Thyroid gland (tissue), 4 donors: ENCODE measurements around the gene PDAP1.

Experiments used
- CTCF ChIP-seq, 6 experiments: fragments of 200-600 bp in 3 of 6; fragments of 450-650 bp in 3 of 6; sonication (generic) in 3 of 6; IDR thresholded peaks; one replicate each; pipeline ENCODE4 v1.5.1; 2016 to 2019; ENCODE audit warnings: antibody characterized with exemption in 6 of 6, mild to moderate bottlenecking in 2 of 6, inconsistent platforms in 1 of 6, moderate library complexity in 1 of 6
- POLR2A ChIP-seq, 2 donors: fragments of 450-650 bp; IDR thresholded peaks; one replicate each; pipeline ENCODE4 v1.6.1; 2017; ENCODE audit warnings: antibody characterized with exemption in 2 of 2, mild to moderate bottlenecking in 2 of 2, moderate library complexity in 1 of 2

- TF ChIP-seq POLR2A (IDR thresholded peaks at IDR 0.05) (no peak), CTCF (IDR thresholded peaks at IDR 0.05) (no peak)
Observed at GRCh38 chr7:99404235-99404976, 4.0 kb downstream of the PDAP1 start.
